LNCaP clone FGC (cell line): Measurements from ENCODE around the gene NDUFS8.

Source experiments
- DNase-seq: peaks from one replicate; pipeline ENCODE4 v3.0.0-alpha.2; 2011; ENCODE audit warnings: low read depth
- H3K4me3 ChIP-seq: 2 replicates; pipeline ENCODE4 v1.5.1; 2011; ENCODE audit warnings: mild to moderate bottlenecking, low read depth, low read length, control low read depth
- TF ChIP-seq, protein P1 (sequence below): IDR thresholded peaks from 2 replicates; pipeline ENCODE4 v1.5.1; 2012; ENCODE audit warnings: mild to moderate bottlenecking; ENCODE audit not compliant: control insufficient read depth, insufficient read depth; ENCODE audit errors: extremely low read depth

Gene NDUFS8

GRCh38 chr11:68044145-68044813, 13.8 kb downstream of the NDUFS8 start:
- TF ChIP-seq, protein P1, sequence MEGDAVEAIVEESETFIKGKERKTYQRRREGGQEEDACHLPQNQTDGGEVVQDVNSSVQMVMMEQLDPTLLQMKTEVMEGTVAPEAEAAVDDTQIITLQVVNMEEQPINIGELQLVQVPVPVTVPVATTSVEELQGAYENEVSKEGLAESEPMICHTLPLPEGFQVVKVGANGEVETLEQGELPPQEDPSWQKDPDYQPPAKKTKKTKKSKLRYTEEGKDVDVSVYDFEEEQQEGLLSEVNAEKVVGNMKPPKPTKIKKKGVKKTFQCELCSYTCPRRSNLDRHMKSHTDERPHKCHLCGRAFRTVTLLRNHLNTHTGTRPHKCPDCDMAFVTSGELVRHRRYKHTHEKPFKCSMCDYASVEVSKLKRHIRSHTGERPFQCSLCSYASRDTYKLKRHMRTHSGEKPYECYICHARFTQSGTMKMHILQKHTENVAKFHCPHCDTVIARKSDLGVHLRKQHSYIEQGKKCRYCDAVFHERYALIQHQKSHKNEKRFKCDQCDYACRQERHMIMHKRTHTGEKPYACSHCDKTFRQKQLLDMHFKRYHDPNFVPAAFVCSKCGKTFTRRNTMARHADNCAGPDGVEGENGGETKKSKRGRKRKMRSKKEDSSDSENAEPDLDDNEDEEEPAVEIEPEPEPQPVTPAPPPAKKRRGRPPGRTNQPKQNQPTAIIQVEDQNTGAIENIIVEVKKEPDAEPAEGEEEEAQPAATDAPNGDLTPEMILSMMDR: no peak
- no peak overlapping the region for H3K4me3 ChIP-seq
- no peak for DNase-seq

DNA sequence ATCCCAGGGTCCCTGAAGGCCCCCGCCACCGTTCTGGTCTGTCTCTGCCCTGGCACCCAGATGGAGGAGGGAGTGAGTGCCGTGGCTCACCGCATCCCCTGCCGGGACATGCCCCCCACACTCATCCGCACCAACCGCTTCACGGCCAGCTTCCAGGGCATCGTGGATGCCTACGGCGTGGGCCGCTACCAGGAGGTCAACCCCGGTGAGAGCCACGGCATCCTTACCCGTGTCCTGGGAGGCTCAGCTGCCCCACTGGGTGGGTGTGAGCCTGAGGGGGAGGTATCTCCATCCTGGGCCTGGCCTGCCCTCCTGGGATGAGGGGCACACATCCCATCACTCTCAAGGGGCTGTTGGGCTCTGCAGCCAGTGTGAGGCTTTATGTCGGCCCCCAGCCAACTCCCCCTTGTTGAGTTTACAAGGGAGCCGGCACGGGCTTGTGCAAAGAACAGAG, 14.4 kb downstream of the NDUFS8 start:
- no peak for DNase-seq
- TF ChIP-seq, protein P1: no peak

GRCh38 chr11:68047437-68048290, 17.2 kb downstream of the NDUFS8 start:
- TF ChIP-seq, protein P1: no peak
- DNase-seq: no peak

More for the DNA sequence above, 14.4 kb downstream of the NDUFS8 start:
- H3K4me3 ChIP-seq: no peak overlapping the region

DNA sequence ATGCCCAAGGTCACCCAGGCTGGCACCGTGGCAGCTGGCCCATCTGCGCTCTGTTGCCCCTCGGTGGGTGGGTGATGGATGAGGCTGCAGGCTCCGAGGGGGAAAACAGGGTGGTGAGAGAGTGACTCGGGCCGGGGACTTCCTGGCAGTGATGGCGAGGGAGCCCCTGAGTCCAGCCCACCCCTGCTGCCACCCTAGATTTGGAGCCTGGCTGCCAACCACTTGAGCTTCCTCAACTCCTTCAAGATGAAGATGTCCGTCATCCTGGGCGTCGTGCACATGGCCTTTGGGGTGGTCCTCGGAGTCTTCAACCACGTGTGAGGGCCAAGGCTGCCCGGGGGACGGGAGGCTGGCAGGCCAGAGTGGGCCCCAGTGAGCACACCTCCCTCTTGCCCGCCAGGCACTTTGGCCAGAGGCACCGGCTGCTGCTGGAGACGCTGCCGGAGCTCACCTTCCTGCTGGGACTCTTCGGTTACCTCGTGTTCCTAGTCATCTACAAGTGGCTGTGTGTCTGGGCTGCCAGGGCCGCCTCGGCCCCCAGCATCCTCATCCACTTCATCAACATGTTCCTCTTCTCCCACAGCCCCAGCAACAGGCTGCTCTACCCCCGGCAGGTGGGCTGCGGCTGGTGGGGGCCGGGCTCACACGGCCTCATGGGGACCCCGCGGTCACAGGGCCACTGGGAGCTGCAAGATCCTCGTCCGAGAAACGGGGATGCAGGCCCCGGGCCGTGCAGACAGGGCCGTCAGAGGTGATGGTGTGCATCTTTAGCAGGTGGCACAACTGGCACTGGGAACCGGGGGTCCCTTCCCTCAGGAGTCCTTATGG, 18.4 kb downstream of the NDUFS8 start:
- no peak overlapping the region for H3K4me3 ChIP-seq
- TF ChIP-seq, protein P1: no peak
- no peak for DNase-seq

More at GRCh38 chr11:68047437-68048290, 17.2 kb downstream of the NDUFS8 start:
- H3K4me3 ChIP-seq: no peak overlapping the region

- TF ChIP-seq, protein P1: no peak
- no peak overlapping the region for H3K4me3 ChIP-seq
- DNase-seq: no peak
Observed at GRCh38 chr11:68049509-68050370, 19.3 kb downstream of the NDUFS8 start.

DNA sequence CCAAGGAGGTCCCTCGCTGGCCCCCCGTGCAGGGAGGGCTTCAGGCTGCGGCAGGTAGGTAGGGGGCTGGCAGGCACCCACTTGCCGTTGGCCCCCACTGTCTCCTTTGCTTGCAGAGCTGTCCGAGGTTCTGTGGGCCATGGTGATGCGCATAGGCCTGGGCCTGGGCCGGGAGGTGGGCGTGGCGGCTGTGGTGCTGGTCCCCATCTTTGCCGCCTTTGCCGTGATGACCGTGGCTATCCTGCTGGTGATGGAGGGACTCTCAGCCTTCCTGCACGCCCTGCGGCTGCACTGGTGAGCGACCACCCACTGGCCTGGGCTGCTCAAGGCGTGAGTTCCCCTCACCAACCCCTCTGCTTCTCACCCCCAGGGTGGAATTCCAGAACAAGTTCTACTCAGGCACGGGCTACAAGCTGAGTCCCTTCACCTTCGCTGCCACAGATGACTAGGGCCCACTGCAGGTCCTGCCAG, 19.9 kb downstream of the NDUFS8 start:
- DNase-seq: no peak
- H3K4me3 ChIP-seq: no peak overlapping the region
- TF ChIP-seq, protein P1: no peak
